ENCODE measurements around the gene CXCL14. TPM values are rescaled to one million over a fixed set of nuclear protein-coding genes. Genes with fewer than 3 reads are reported as not detected.

CXCL14 gene
- total and polyA plus RNA-seq, 7 donors: 2.6 to 28.9 (median 21.4) TPM

DNA sequence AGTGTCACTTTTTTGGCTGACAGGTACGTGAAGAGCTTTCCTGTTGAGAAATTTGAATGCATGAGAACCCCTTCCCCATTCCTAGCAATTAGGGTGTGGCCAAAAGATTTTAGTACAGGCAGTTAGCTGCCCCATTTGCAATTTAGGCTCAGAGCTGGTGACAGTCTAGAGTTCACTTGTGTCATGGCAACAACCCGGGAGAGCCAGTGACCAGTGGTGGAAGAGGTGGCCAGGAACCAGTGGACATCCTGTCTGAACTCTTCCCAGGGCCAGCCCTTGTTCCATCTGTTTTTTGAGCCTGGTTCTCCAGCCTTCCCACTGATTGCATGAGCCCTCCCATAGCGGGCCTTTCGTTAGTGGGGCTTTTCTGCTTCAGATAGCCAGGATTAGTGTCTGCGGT is 40.5 kb downstream of the CXCL14 start:
- H3K36me3 ChIP-seq (ENCODE audit: insufficient read depth in 1 of 2, low read depth in 1 of 2): no peaks in the 10 kb centered on the region
- peaks cover 2 to 98% (median 32%) of the 10 kb centered on the region in 3 donors for H3K27me3 ChIP-seq (ENCODE audit: insufficient read depth in 3 of 3, low read length in 2 of 3)
- ATAC-seq (no peak), DNase-seq (no peak)
- H3K9me3 ChIP-seq: no peaks in the 10 kb centered on the region
- 90 to 93% (median 93%) methylated on average over 5 of the region's 5 CpGs for WGBS, 3 donors
- H3K27ac ChIP-seq: no peak overlapping the region
- TF ChIP-seq, protein P1, sequence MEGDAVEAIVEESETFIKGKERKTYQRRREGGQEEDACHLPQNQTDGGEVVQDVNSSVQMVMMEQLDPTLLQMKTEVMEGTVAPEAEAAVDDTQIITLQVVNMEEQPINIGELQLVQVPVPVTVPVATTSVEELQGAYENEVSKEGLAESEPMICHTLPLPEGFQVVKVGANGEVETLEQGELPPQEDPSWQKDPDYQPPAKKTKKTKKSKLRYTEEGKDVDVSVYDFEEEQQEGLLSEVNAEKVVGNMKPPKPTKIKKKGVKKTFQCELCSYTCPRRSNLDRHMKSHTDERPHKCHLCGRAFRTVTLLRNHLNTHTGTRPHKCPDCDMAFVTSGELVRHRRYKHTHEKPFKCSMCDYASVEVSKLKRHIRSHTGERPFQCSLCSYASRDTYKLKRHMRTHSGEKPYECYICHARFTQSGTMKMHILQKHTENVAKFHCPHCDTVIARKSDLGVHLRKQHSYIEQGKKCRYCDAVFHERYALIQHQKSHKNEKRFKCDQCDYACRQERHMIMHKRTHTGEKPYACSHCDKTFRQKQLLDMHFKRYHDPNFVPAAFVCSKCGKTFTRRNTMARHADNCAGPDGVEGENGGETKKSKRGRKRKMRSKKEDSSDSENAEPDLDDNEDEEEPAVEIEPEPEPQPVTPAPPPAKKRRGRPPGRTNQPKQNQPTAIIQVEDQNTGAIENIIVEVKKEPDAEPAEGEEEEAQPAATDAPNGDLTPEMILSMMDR (IDR thresholded peaks at IDR 0.05): no peak
- H3K4me3 ChIP-seq: no peak overlapping the region
- H3K4me1 ChIP-seq: peaks cover 10% of the 10 kb centered on the region
- intact Hi-C loops (cut with DNase I): no loop called here

DNA sequence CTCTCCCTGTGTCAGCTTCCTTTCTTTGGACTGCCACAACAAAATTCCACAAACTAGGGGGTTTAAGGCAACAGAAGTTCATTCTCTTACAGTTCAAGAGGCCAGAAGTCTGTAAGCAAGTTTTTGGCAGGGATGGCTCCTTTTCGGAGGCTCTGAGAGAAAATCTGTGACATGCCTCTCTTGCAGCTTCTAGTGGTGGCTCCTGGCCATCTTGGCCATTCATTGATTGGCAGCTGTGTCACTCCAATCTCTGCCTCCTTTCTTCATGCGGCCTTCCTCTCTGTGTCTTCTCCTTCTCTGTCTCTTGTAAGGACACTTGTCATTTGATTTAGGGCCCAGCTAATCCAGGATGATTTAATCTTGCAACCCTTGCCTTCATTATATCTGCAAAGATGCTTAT is 41.0 kb downstream of the CXCL14 start:
- ATAC-seq: no peak
- H3K4me1 ChIP-seq: peaks cover 9% of the 10 kb centered on the region
- no peak overlapping the region for H3K27ac ChIP-seq
- no peak for DNase-seq
- TF ChIP-seq, protein P1 (IDR thresholded peaks at IDR 0.05): no peak
- no peaks in the 10 kb centered on the region for H3K36me3 ChIP-seq (ENCODE audit: insufficient read depth in 1 of 2, low read depth in 1 of 2)
- H3K9me3 ChIP-seq: no peaks in the 10 kb centered on the region
- WGBS, 3 donors: 68 to 89% (median 86%) methylated on average over 2 of the region's 2 CpGs
- no peak overlapping the region for H3K4me3 ChIP-seq
- peaks cover 6 to 98% (median 31%) of the 10 kb centered on the region in 3 donors for H3K27me3 ChIP-seq (ENCODE audit: insufficient read depth in 3 of 3, low read length in 2 of 3)
- intact Hi-C loops (cut with DNase I): no loop called here

DNA sequence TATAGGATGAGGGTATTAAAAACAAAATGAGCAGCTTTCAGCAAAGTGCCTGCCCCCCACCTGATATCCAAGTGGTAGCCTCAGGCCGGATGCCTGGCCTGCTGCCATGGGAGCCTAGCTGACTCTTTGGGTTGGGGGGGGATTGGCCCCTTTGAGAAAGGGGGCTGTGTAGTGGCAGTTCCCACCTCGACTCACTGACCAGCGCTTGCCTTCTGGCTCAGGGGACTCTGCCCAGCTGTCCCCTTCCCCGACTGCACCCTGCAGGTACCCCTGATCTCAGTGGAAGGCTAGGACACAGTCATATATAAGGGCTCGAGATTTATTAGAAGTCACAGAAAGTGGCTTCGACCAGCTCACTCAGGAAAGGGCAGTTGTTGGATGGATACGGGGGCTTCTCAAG is 41.5 kb downstream of the CXCL14 start:
- no peak for ATAC-seq
- H3K4me1 ChIP-seq: peaks cover 9% of the 10 kb centered on the region
- WGBS, 3 donors: 42 to 52% (median 51%) methylated on average over 7 of the region's 7 CpGs
- H3K27me3 ChIP-seq (ENCODE audit: insufficient read depth in 3 of 3, low read length in 2 of 3): peaks cover 6 to 94% (median 29%) of the 10 kb centered on the region in 3 donors
- no peak overlapping the region for H3K4me3 ChIP-seq
- intact Hi-C loops (cut with DNase I): no loop called here
- TF ChIP-seq, protein P1 (IDR thresholded peaks at IDR 0.05): no peak
- H3K9me3 ChIP-seq: no peaks in the 10 kb centered on the region
- no peak for DNase-seq
- H3K36me3 ChIP-seq (ENCODE audit: insufficient read depth in 1 of 2, low read depth in 1 of 2): no peaks in the 10 kb centered on the region
- no peak overlapping the region for H3K27ac ChIP-seq

DNA sequence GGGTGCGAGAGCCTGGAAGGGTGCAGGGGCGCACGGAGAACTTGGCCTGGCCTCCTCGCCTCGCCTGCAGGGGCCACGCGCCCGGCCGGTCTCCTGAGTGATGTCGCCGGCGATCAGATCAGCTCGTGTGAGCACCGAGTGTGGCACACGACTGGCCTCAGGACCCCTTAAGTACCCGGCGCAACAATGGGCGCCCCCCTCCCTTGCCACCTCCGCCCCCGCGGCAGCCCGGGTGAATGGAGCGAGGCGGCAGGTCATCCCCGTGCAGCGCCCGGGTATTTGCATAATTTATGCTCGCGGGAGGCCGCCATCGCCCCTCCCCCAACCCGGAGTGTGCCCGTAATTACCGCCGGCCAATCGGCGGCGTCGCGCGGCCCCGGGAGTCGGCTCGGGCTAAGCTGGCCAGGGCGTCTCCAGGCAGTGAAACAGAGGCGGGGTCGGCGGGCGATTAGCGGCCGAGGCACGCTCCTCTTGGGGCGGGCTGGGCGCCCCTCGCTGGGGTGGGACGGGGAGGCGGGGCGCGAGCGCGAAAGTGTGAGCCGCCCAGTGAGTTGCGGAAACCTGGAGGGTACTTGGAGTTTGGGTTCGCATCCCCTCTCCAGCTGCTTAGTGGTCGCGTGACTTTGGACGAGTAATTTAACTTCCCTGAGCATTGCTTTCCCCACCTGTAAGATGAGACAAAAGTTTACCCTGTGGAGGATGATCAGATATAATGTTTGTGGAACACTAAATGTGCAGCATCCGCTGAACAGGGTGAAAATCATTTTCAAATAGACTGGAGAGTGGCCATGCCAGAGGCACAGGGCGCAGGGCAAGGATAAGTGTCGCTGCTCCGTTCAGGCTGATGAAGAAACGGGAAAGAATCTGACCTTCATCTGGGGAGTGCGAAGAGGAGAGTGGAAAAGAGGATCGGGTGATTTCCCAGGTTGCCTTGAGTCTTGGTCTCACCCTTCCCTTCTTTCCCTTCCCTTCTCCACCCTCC is 42.7 kb downstream of the CXCL14 start, which contains the start of gene NEUROG1:
TSS of gene NEUROG1 (minus strand) at position 145 of the 982 bp plus-strand sequence. CDS start 274 bp downstream, outside the sequence.
- no peak for ATAC-seq
- TF ChIP-seq, protein P1 (IDR thresholded peaks at IDR 0.05): no peak
- no peaks in the 10 kb centered on the region for H3K36me3 ChIP-seq (ENCODE audit: insufficient read depth in 1 of 2, low read depth in 1 of 2)
- H3K4me3 ChIP-seq: peak within 1 kb of the TSS; percentile 54
- 2% methylated on average over 67 to 74 of the region's 74 CpGs for WGBS, 3 donors
- no peak for DNase-seq
- H3K27ac ChIP-seq: no peak within 1 kb of the TSS
- peaks cover 9% of the 10 kb centered on the region for H3K4me1 ChIP-seq
- no peaks in the 10 kb centered on the region for H3K9me3 ChIP-seq
- H3K27me3 ChIP-seq (ENCODE audit: insufficient read depth in 3 of 3, low read length in 2 of 3): peaks cover 6 to 90% (median 30%) of the 10 kb centered on the region in 3 donors
- intact Hi-C loops (cut with DNase I): no loop called here
